Activated T-helper 2 cell treated with anti-CD3 and anti-CD28 coated beads, Interferon-gamma antibody, Interleukin-2, Interleukin-4, amounts not matched to agents 10 μg/mL and 5 μg/mL and 100 μg/mL, durations not matched to agents 14 hours and 24 hours and 36 hours (primary cell): Measurements from ENCODE around the gene DMBX1. TPM values are rescaled to one million over a fixed set of nuclear protein-coding genes. Genes with fewer than 3 reads are reported as not detected.

Experiments
- total RNA-seq: library from RNA; stranded (reverse); gene quantifications from 2 replicates; pipeline ENCODE4 v1.2.3, GENCODE V29; 2022

Gene DMBX1
- total RNA-seq, 1 donor from 2014 or later: not detected

Other genes with a start within 250 kb of the DMBX1 start
- 48.0 and 49.0 TPM in 2 replicates for gene RAD54L, start 242.1 kb upstream of the DMBX1 start, total RNA-seq
- gene LRRC41, start 186.2 kb upstream of the DMBX1 start, total RNA-seq: 70.1 and 70.6 TPM in 2 replicates
- gene UQCRH, start 186.1 kb upstream of the DMBX1 start, total RNA-seq: 262 and 275 TPM in 2 replicates
- gene NSUN4, start 149.0 kb upstream of the DMBX1 start, total RNA-seq: 37.2 and 37.6 TPM in 2 replicates
- gene FAAH, start 95.5 kb upstream of the DMBX1 start, total RNA-seq: 2.4 and 3.8 TPM in 2 replicates
- gene KNCN, start 61.8 kb downstream of the DMBX1 start, total RNA-seq: not detected in 2 replicates
- 45.2 and 48.1 TPM in 2 replicates for gene MKNK1, start 114.4 kb downstream of the DMBX1 start, total RNA-seq
- 16.0 and 17.5 TPM in 2 replicates for gene MOB3C, start 127.0 kb downstream of the DMBX1 start, total RNA-seq
- 42.7 TPM in 2 replicates for gene ATPAF1, start 178.5 kb downstream of the DMBX1 start, total RNA-seq
- not detected in 2 replicates for gene TEX38, start 182.0 kb downstream of the DMBX1 start, total RNA-seq
- 69.1 and 71.3 TPM in 2 replicates for gene EFCAB14, start 229.3 kb downstream of the DMBX1 start, total RNA-seq